GM12878 (cell line): ENCODE results near the gene DHFR. TPM values are rescaled to one million over a fixed set of nuclear protein-coding genes. Genes with fewer than 3 reads are reported as not detected.

Experiments
- ATAC-seq: fragments of 200-7000 bp; cut with Tn5 transposase; 3 replicates; pipeline ENCODE4 v1.9.1; 2020; ENCODE audit warnings: mild to moderate bottlenecking, moderate library complexity
- BruUV-seq: library from RNA; stranded (reverse); fragments of 400-500 nt; replicated peaks from 2 replicates; lab custom pipeline; 2021; lab: Mats Ljungman, UMichigan
- CTCF ChIA-PET: fragments of 300-600 bp; sonication (Branson Sonifier 250); formaldehyde crosslinking; extraction: SDS; loops from one replicate; lab custom pipeline; 2021; ENCODE audit warnings: inconsistent platforms; lab: Yijun Ruan, JAX
- POLR2A ChIA-PET: fragments of 350-600 bp; formaldehyde crosslinking; extraction: SDS; loops from one replicate; lab custom pipeline; 2021; ENCODE audit warnings: inconsistent platforms; lab: Charles Lee
- RAD21 ChIA-PET: fragments of 300-600 bp; sonication (Branson Sonifier 250); formaldehyde crosslinking; loops from one replicate; lab custom pipeline; 2023; ENCODE audit warnings: antibody characterized with exemption; ENCODE audit not compliant: unreplicated experiment; lab: Charles Lee
- SMC1A ChIA-PET: fragments of 300-600 bp; sonication (Branson Sonifier 250); formaldehyde crosslinking; loops from one replicate; lab custom pipeline; 2023; ENCODE audit not compliant: unreplicated experiment, uncharacterized antibody; lab: Charles Lee
- DNase-seq: peaks from one replicate; pipeline ENCODE4 v3.0.0-alpha.2; 2011; ENCODE audit warnings: low read depth, low spot score
- FAIRE-seq: peaks from 3 replicates; lab custom pipeline; 2011; peaks lifted over from hg19 to GRCh38; lab: Jason Lieb, UNC
- H2AFZ ChIP-seq: 2 replicates; pipeline ENCODE4 v1.6.0; 2011; ENCODE audit warnings: low read depth, low read length, control low read depth; ENCODE audit not compliant: control insufficient read depth
- H3K27ac ChIP-seq: 2 replicates; pipeline ENCODE4 v1.5.1; 2011; ENCODE audit warnings: control low read depth; ENCODE audit not compliant: control insufficient read depth, insufficient read depth
- H3K27me3 ChIP-seq, 2 experiments: replicated peaks in 1 of 2; 2 replicates each; pipeline versions ENCODE4 v1.6.0 to v1.6.1; 2011; ENCODE audit warnings: low read length in 1 of 2; ENCODE audit not compliant: control insufficient read depth in 2 of 2, insufficient read depth in 2 of 2
- H3K36me3 ChIP-seq, 2 experiments: 2 replicates each; pipeline ENCODE4 v1.5.1; 2011; ENCODE audit warnings: low read length in 1 of 2; ENCODE audit not compliant: control insufficient read depth in 2 of 2, insufficient read depth in 2 of 2
- H3K4me1 ChIP-seq: 2 replicates; pipeline ENCODE4 v1.6.1; 2011; ENCODE audit warnings: mild to moderate bottlenecking, low read length, moderate library complexity, mixed read lengths; ENCODE audit not compliant: control insufficient read depth, insufficient read depth
- H3K4me2 ChIP-seq: 2 replicates; pipeline ENCODE4 v1.6.0; 2011; ENCODE audit warnings: control low read depth; ENCODE audit not compliant: control insufficient read depth, insufficient read depth
- H3K4me3 ChIP-seq: fragments of 200-600 bp; sonication (generic); 2 replicates; pipeline ENCODE4 v1.5.1; 2016
- H3K79me2 ChIP-seq: 2 replicates; pipeline ENCODE4 v1.6.0; 2011; ENCODE audit warnings: low read length; ENCODE audit not compliant: control insufficient read depth, insufficient read depth
- H3K9ac ChIP-seq: 2 replicates; pipeline ENCODE4 v1.8.0; 2011; ENCODE audit warnings: low read length, control low read depth, mixed read lengths; ENCODE audit not compliant: control insufficient read depth, insufficient read depth
- H3K9me3 ChIP-seq: replicated peaks from 3 replicates; pipeline ENCODE4 v1.5.1; 2011; ENCODE audit warnings: mild to moderate bottlenecking, low read length; ENCODE audit not compliant: control insufficient read depth, insufficient read depth
- H4K20me1 ChIP-seq: 2 replicates; pipeline ENCODE4 v1.6.0; 2011; ENCODE audit not compliant: control insufficient read depth, insufficient read depth
- EP300 ChIP-seq, 2 experiments: fragments of 150-350 bp in 1 of 2; IDR thresholded peaks; 2 replicates each; pipeline ENCODE4 v1.6.1; 2011 to 2012; ENCODE audit warnings: low read depth in 2 of 2, low read length in 2 of 2, borderline replicate concordance in 1 of 2, improper control_type of control experiment in 1 of 2, inconsistent platforms in 1 of 2; ENCODE audit not compliant: control insufficient read depth in 1 of 2
- MLLT1 ChIP-seq: fragments of 450-650 bp; IDR thresholded peaks from 2 replicates; pipeline ENCODE4 v1.6.1; 2016; ENCODE audit warnings: mild to moderate bottlenecking
- PBX3 ChIP-seq: IDR thresholded peaks from 2 replicates; pipeline ENCODE4 v1.6.1; 2011; ENCODE audit warnings: mild to moderate bottlenecking, low read depth, low read length, moderate library complexity; ENCODE audit not compliant: insufficient replicate concordance
- POU2F2 ChIP-seq: IDR thresholded peaks from 3 replicates; pipeline ENCODE4 v1.6.1; 2011; ENCODE audit warnings: low read depth, mild to moderate bottlenecking, low read length, borderline replicate concordance
- SRF ChIP-seq, 2 experiments: IDR thresholded peaks; 2 replicates each; pipeline ENCODE4 v1.6.1; 2011; ENCODE audit warnings: low read depth in 2 of 2, low read length in 2 of 2, mild to moderate bottlenecking in 1 of 2, moderate library complexity in 1 of 2
- SUZ12 ChIP-seq: fragments of 200-600 bp; sonication (generic); IDR thresholded peaks from one replicate; pipeline ENCODE4 v1.6.1; 2018; ENCODE audit warnings: antibody characterized with exemption, mild to moderate bottlenecking; ENCODE audit not compliant: unreplicated experiment
- WRNIP1 ChIP-seq: IDR thresholded peaks from 2 replicates; pipeline ENCODE4 v1.6.1; 2011; ENCODE audit warnings: low read depth, low read length, improper control_type of control experiment, borderline replicate concordance
- ZNF274 ChIP-seq: IDR thresholded peaks from one replicate; pipeline ENCODE4 v1.8.0; 2011; ENCODE audit not compliant: insufficient read length, insufficient read depth
- WGBS: methylation state at CpG from one replicate; pipeline ENCODE4 v1.1.6; 2016; ENCODE audit warnings: low lambda C conversion rate; ENCODE audit not compliant: insufficient replicate concordance, insufficient coverage; ENCODE audit errors: missing lambda C conversion rate; 5-methylcytosine and 5-hydroxymethylcytosine counted together
- in situ Hi-C: fragments of 300-500 bp; cut with MboI; formaldehyde crosslinking; loops from 9 replicates; pipeline ENCODE4 v1.14.3; 2018; ENCODE audit warnings: mixed read lengths
- intact Hi-C: fragments of 100-400 bp; cut with micrococcal nuclease; formaldehyde crosslinking; loops from one replicate; pipeline ENCODE4 v1.14.2; 2022; ENCODE audit not compliant: unreplicated experiment
- polyA plus RNA-seq, 11 experiments: library from polyadenylated mRNA; depleted of rRNA in 4 of 11; unstranded in 6 of 11; stranded (reverse) in 5 of 11; fragments of >200 nt; fragmentation: Nextera tagmentation in 4 of 11; fragmentation: Illumina TruSeq in 1 of 11; extraction: Ambion mirVana in 4 of 11; extraction: Trizol in 1 of 11; gene quantifications; 1 replicate in 1 of 11; 2 replicates in 10 of 11; pipeline versions ENCODE4 v1.2.1 to v1.2.3, GENCODE V29; 2011 to 2016; ENCODE audit warnings: inconsistent platforms in 2 of 11, missing spikeins in 2 of 11, low read depth in 1 of 11
- total RNA-seq, 4 experiments: library from RNA; depleted of rRNA in 3 of 4; stranded (reverse); fragments of >200 nt in 3 of 4; fragmentation: Illumina TruSeq in 1 of 4; extraction: Trizol in 1 of 4; gene quantifications; 2 replicates each; pipeline versions ENCODE4 v1.2.1 to v1.2.3, GENCODE V29; 2013 to 2021

Gene DHFR
- total and polyA plus RNA-seq, 10 of the 15 experiments (the other 5 are each of a cell fraction or from before 2014, with no cell fraction given) = 57.9 to 143 (median 71.4) TPM

GRCh38 chr5:80588858-80589540, 65.8 kb downstream of the DHFR start:
- CTCF ChIA-PET = no interaction called here

GRCh38 chr5:80584770-80585169, 70.0 kb downstream of the DHFR start:
- ChIA-PET SMC1A (no interaction called here), RAD21 (no interaction called here), POLR2A (no interaction called here), CTCF (no interaction called here)
- ATAC-seq (no peak), DNase-seq (no peak), FAIRE-seq (no peak)
- Histone ChIP-seq H2AFZ (no peak overlapping the region), H4K20me1 (no peaks in the 10 kb centered on the region), H3K9me3 (no peaks in the 10 kb centered on the region), H3K4me3 (no peak overlapping the region), H3K4me1 (no peaks in the 10 kb centered on the region), H3K4me2 (no peak overlapping the region), H3K79me2 (no peaks in the 10 kb centered on the region), H3K9ac (no peak overlapping the region), H3K27me3 (no peaks in the 10 kb centered on the region), H3K36me3 (no peaks in the 10 kb centered on the region), H3K27ac (no peak overlapping the region)
- WGBS = 48% methylated on average over 6 of the region's 6 CpGs
- no TSS peak for BruUV-seq
- intact Hi-C loops = no loop called here
- in situ Hi-C loops = no loop called here
- no peak for TF ChIP-seq WRNIP1
- no peak for TF ChIP-seq SRF (IDR thresholded peaks at IDR 0.05; ENCODE audit: low read depth in 2 of 2, low read length in 2 of 2)
- no peak for TF ChIP-seq MLLT1
- TF ChIP-seq PBX3 = no peak
- no peak for TF ChIP-seq POU2F2

More at GRCh38 chr5:80588858-80589540, 65.8 kb downstream of the DHFR start:
- H3K4me3 ChIP-seq = no peak overlapping the region
- TF ChIP-seq EP300 (IDR thresholded peaks at IDR 0.05; ENCODE audit: borderline replicate concordance in 1 of 2, control insufficient read depth in 1 of 2, low read depth in 2 of 2, low read length in 2 of 2) = no peak
- TF ChIP-seq ZNF274 = no peak
- no peak for TF ChIP-seq MLLT1
- TF ChIP-seq SUZ12 = no peak
- TF ChIP-seq, all 136 proteins: peak for 0
- H2AFZ ChIP-seq = no peak overlapping the region
- 73% methylated on average over 8 of the region's 8 CpGs for WGBS
- H4K20me1 ChIP-seq = no peaks in the 10 kb centered on the region
- no peak for DNase-seq
- ChIA-PET SMC1A (no interaction called here), RAD21 (no interaction called here), POLR2A (no interaction called here)
- no peak overlapping the region for H3K27ac ChIP-seq
- H3K4me2 ChIP-seq = no peak overlapping the region
- no peak for FAIRE-seq
- intact Hi-C loops (no loop called here), in situ Hi-C loops (no loop called here)
- no peaks in the 10 kb centered on the region for H3K79me2 ChIP-seq
- no peak for ATAC-seq
- H3K27me3 ChIP-seq = no peaks in the 10 kb centered on the region
- H3K9me3 ChIP-seq = no peaks in the 10 kb centered on the region
- no peaks in the 10 kb centered on the region for H3K36me3 ChIP-seq
- BruUV-seq = no TSS peak
- H3K9ac ChIP-seq = no peak overlapping the region
- no peaks in the 10 kb centered on the region for H3K4me1 ChIP-seq
